Cardiac fibroblast (primary cell): ENCODE results near the gene DARS1.

ENCODE experiments used
- DNase-seq, 2 donors: peaks; one replicate each; pipeline versions ENCODE4 v3.0.0 to v3.0.0-alpha.2; 2010; ENCODE audit warnings: low read depth in 2 of 2
- H3K4me3 ChIP-seq, 2 donors: replicated peaks in 1 of 2; 1 replicate in 1 of 2; 2 replicates in 1 of 2; pipeline ENCODE4 v1.5.1; 2011; ENCODE audit warnings: low read depth in 2 of 2, low read length in 2 of 2, mild to moderate bottlenecking in 2 of 2, moderate library complexity in 1 of 2
- CTCF ChIP-seq: IDR thresholded peaks from one replicate; pipeline ENCODE4 v1.5.1; 2011; ENCODE audit warnings: low read depth, mild to moderate bottlenecking, low read length, inconsistent platforms

The DARS1 gene

GRCh38 chr2:136010126-136010525 lies 24.7 kb upstream of the DARS1 start:
- no peak for TF ChIP-seq CTCF
- peak in 1 of 2 donors; percentile 39 for DNase-seq
- H3K4me3 ChIP-seq: no peak overlapping the region

GRCh38 chr2:136008205-136008865 lies 22.9 kb upstream of the DARS1 start:
- no peak for DNase-seq
- no peak overlapping the region for H3K4me3 ChIP-seq
- TF ChIP-seq CTCF: no peak

- TF ChIP-seq CTCF: no peak
- H3K4me3 ChIP-seq: no peak overlapping the region
- peak in 1 of 2 donors; percentile 28 for DNase-seq
These were observed 21.2 kb upstream of the DARS1 start for GRCh38 chr2:136006658-136007057.

- no peak for TF ChIP-seq CTCF
- DNase-seq: peak in 1 of 2 donors; percentile 17
- no peak overlapping the region for H3K4me3 ChIP-seq
These were observed 20.2 kb upstream of the DARS1 start for GRCh38 chr2:136005462-136006196.

- no peak for TF ChIP-seq CTCF
- no peak overlapping the region for H3K4me3 ChIP-seq
- DNase-seq: no peak
These were observed 19.5 kb upstream of the DARS1 start for GRCh38 chr2:136004965-136005364.

- DNase-seq: no peak
- no peak for TF ChIP-seq CTCF
- H3K4me3 ChIP-seq: no peak overlapping the region
These were observed 15.7 kb upstream of the DARS1 start for GRCh38 chr2:136001131-136001530.

- TF ChIP-seq CTCF: no peak
- H3K4me3 ChIP-seq: no peak overlapping the region
- DNase-seq: peak in 1 of 2 donors; percentile 8
These were observed 15.1 kb upstream of the DARS1 start for GRCh38 chr2:136000502-136000901.
